Airway epithelial cell (primary cell): ENCODE measurements around the gene PANX1. TPM values are rescaled to one million over a fixed set of nuclear protein-coding genes. Genes with fewer than 3 reads are reported as not detected.

Experiments
- total RNA-seq: library from RNA; depleted of rRNA; stranded (reverse); fragments of >200 nt; gene quantifications from 2 replicates; pipeline ENCODE4 v1.2.3, GENCODE V29; 2015

PANX1 gene, protein sequence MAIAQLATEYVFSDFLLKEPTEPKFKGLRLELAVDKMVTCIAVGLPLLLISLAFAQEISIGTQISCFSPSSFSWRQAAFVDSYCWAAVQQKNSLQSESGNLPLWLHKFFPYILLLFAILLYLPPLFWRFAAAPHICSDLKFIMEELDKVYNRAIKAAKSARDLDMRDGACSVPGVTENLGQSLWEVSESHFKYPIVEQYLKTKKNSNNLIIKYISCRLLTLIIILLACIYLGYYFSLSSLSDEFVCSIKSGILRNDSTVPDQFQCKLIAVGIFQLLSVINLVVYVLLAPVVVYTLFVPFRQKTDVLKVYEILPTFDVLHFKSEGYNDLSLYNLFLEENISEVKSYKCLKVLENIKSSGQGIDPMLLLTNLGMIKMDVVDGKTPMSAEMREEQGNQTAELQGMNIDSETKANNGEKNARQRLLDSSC
- 37.7 and 39.9 TPM in 2 replicates for total RNA-seq

GRCh38 chr11:94128746-94129511, at the start of gene PANX1:
Gene PANX1, plus strand, starts transcription at chr11:94128841. Its CDS starts 472 bp downstream, at chr11:94129313.

Other genes starting within 250 kb of the PANX1 start
- gene HEPHL1, start 107.5 kb upstream of the PANX1 start, total RNA-seq: 0.79 and 1.1 TPM in 2 replicates
- gene IZUMO1R, start 175.7 kb downstream of the PANX1 start, total RNA-seq: not detected in 2 replicates